HEK293 (cell line): ENCODE measurements around the gene ARMC3.
"Not testable (repeated sequence)": the region's sequence is repeated elsewhere in the genome, so short reads cannot be mapped to it uniquely, and the experiment has no call there.

Experiments
- CTCF ChIA-PET: fragments of 350-600 bp; formaldehyde crosslinking; extraction: SDS; loops from one replicate; lab custom pipeline; 2021; ENCODE audit warnings: antibody characterized with exemption; lab: Yijun Ruan, JAX
- POLR2A ChIA-PET: fragments of 300-600 bp; formaldehyde crosslinking; extraction: SDS; loops from one replicate; lab custom pipeline; 2020; ENCODE audit warnings: antibody characterized with exemption, inconsistent platforms; lab: Yijun Ruan, JAX
- H3K27ac ChIP-seq: fragments of 200-500 bp; sonication (Bioruptor generic); 2 replicates; pipeline ENCODE4 v1.5.1; 2014; ENCODE audit warnings: low read depth, low read length, control low read depth, inconsistent platforms; ENCODE audit errors: extremely low read depth
- H3K36me3 ChIP-seq, 2 experiments: fragments of 200-500 bp in 1 of 2; sonication (Bioruptor generic) in 1 of 2; 1 replicate in 1 of 2; 2 replicates in 1 of 2; pipeline ENCODE4 v1.5.1; 2014 to 2017; ENCODE audit warnings: inconsistent platforms in 2 of 2, low read length in 2 of 2; ENCODE audit not compliant: control insufficient read depth in 2 of 2, insufficient read depth in 1 of 2
- H3K4me1 ChIP-seq: fragments of 200-500 bp; sonication (Bioruptor generic); 2 replicates; pipeline ENCODE4 v1.5.1; 2014; ENCODE audit warnings: mild to moderate bottlenecking, low read length, inconsistent platforms; ENCODE audit not compliant: control insufficient read depth, insufficient read depth
- H3K4me3 ChIP-seq: 2 replicates; pipeline ENCODE4 v1.5.1; 2011; ENCODE audit warnings: low read depth, mild to moderate bottlenecking, control low read depth, low read length, moderate library complexity
- H3K9me3 ChIP-seq: fragments of 200-500 bp; sonication (Bioruptor generic); 2 replicates; pipeline ENCODE4 v1.5.1; 2014; ENCODE audit warnings: low read depth, low read length, inconsistent platforms; ENCODE audit not compliant: control insufficient read depth, insufficient read depth
- KLF16 ChIP-seq: fragments of 450-650 bp; formaldehyde crosslinking; IDR thresholded peaks from 2 replicates; pipeline ENCODE4 v1.5.1; 2017; ENCODE audit warnings: missing biosample characterization, missing genetic modification characterization
- PRDM1 ChIP-seq: fragments of 450-650 bp; formaldehyde crosslinking; IDR thresholded peaks from 2 replicates; pipeline ENCODE4; 2016; ENCODE audit warnings: missing biosample characterization, missing genetic modification characterization
- REPIN1 ChIP-seq: fragments of 450-650 bp; formaldehyde crosslinking; IDR thresholded peaks from 2 replicates; pipeline ENCODE4 v1.5.1; 2017; ENCODE audit warnings: missing biosample characterization, missing genetic modification characterization, low read depth
- SP3 ChIP-seq: fragments of 450-650 bp; formaldehyde crosslinking; IDR thresholded peaks from 2 replicates; pipeline ENCODE4 v1.5.1; 2016; ENCODE audit warnings: missing biosample characterization, missing genetic modification characterization
- SP7 ChIP-seq: fragments of 450-650 bp; formaldehyde crosslinking; IDR thresholded peaks from 2 replicates; pipeline ENCODE4 v1.5.1; 2016; ENCODE audit warnings: missing biosample characterization, missing genetic modification characterization
- ZNF10 ChIP-seq: fragments of 450-650 bp; formaldehyde crosslinking; IDR thresholded peaks from 2 replicates; pipeline ENCODE4 v1.5.1; 2017; ENCODE audit warnings: missing biosample characterization, missing genetic modification characterization
- ZNF112 ChIP-seq: fragments of 450-650 bp; formaldehyde crosslinking; IDR thresholded peaks from 2 replicates; pipeline ENCODE4 v1.5.0; 2017; ENCODE audit warnings: missing biosample characterization, missing genetic modification characterization
- ZNF133 ChIP-seq: fragments of 450-650 bp; formaldehyde crosslinking; IDR thresholded peaks from 2 replicates; pipeline ENCODE4 v1.5.1; 2016; ENCODE audit warnings: missing biosample characterization, missing genetic modification characterization
- ZNF239 ChIP-seq: fragments of 450-650 bp; formaldehyde crosslinking; IDR thresholded peaks from 2 replicates; pipeline ENCODE4 v1.5.1; 2016; ENCODE audit warnings: missing biosample characterization, missing genetic modification characterization
- ZNF324 ChIP-seq: fragments of 450-650 bp; formaldehyde crosslinking; IDR thresholded peaks from 2 replicates; pipeline ENCODE4 v1.5.1; 2016; ENCODE audit warnings: missing biosample characterization, missing genetic modification characterization
- ZNF37A ChIP-seq: fragments of 450-650 bp; IDR thresholded peaks from 2 replicates; pipeline ENCODE4 v1.5.1; 2018; ENCODE audit warnings: missing biosample characterization, missing genetic modification characterization
- ZNF426 ChIP-seq: fragments of 450-650 bp; formaldehyde crosslinking; IDR thresholded peaks from 2 replicates; pipeline ENCODE4 v1.5.1; 2017; ENCODE audit warnings: missing biosample characterization, missing genetic modification characterization, mild to moderate bottlenecking, inconsistent platforms, moderate library complexity
- ZNF48 ChIP-seq: fragments of 450-650 bp; formaldehyde crosslinking; IDR thresholded peaks from 2 replicates; pipeline ENCODE4 v1.5.1; 2016; ENCODE audit warnings: missing biosample characterization, missing genetic modification characterization
- ZNF558 ChIP-seq: fragments of 450-650 bp; formaldehyde crosslinking; IDR thresholded peaks from 2 replicates; pipeline ENCODE4 v1.5.1; 2016; ENCODE audit warnings: missing biosample characterization, missing genetic modification characterization
- ZNF596 ChIP-seq: fragments of 450-650 bp; IDR thresholded peaks from 2 replicates; pipeline ENCODE4 v1.5.0; 2018; ENCODE audit warnings: missing biosample characterization, mild to moderate bottlenecking, missing genetic modification characterization, moderate library complexity
- ZNF791 ChIP-seq: fragments of 450-650 bp; formaldehyde crosslinking; IDR thresholded peaks from 2 replicates; pipeline ENCODE4 v1.5.1; 2016; ENCODE audit warnings: missing biosample characterization, missing genetic modification characterization
- TF ChIP-seq, protein P1 (sequence below): fragments of 450-650 bp; formaldehyde crosslinking; IDR thresholded peaks from 2 replicates; pipeline ENCODE4 v1.5.1; 2016; ENCODE audit warnings: missing biosample characterization, missing genetic modification characterization
- TF ChIP-seq, protein P2 (sequence below): fragments of 450-650 bp; formaldehyde crosslinking; IDR thresholded peaks from 2 replicates; pipeline ENCODE4 v1.5.1; 2016; ENCODE audit warnings: missing biosample characterization, missing genetic modification characterization

ARMC3 gene

GRCh38 chr10:22899775-22900174, 28.1 kb upstream of the ARMC3 start:
- POLR2A ChIA-PET, result no interaction called here
- CTCF ChIA-PET, result interaction anchor here (0.7 kb wide), 2 partner anchors 77 to 153 kb away, joined by 3 to 4 read pairs; no protein-coding TSS in a partner anchor
- no peaks in the 10 kb centered on the region; the same call in 1 of the 2 replicates for H3K4me1 ChIP-seq
- H3K9me3 ChIP-seq, result no peaks in the 10 kb centered on the region
- no peak overlapping the region for H3K27ac ChIP-seq
- TF ChIP-seq ZNF10 (tag by site-specific recombination), result no peak
- no peak for TF ChIP-seq SP3
- TF ChIP-seq, protein P1, sequence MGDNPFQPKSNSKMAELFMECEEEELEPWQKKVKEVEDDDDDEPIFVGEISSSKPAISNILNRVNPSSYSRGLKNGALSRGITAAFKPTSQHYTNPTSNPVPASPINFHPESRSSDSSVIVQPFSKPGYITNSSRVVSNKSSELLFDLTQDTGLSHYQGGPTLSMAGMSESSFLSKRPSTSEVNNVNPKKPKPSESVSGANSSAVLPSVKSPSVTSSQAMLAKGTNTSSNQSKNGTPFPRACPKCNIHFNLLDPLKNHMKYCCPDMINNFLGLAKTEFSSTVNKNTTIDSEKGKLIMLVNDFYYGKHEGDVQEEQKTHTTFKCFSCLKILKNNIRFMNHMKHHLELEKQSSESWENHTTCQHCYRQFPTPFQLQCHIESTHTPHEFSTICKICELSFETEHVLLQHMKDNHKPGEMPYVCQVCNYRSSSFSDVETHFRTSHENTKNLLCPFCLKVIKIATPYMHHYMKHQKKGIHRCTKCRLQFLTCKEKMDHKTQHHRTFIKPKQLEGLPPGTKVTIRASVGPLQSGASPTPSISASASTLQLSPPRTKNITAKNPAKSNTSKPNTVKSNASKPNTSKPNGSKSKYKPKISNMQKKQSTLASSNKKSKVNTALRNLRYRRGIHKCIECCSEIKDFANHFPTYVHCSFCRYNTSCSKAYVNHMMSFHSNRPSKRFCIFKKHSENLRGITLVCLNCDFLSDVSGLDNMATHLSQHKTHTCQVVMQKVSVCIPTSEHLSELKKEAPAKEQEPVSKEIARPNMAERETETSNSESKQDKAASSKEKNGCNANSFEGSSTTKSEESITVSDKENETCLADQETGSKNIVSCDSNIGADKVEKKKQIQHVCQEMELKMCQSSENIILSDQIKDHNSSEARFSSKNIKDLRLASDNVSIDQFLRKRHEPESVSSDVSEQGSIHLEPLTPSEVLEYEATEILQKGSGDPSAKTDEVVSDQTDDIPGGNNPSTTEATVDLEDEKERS (tag by site-specific recombination), result no peak
- TF ChIP-seq, protein P2, sequence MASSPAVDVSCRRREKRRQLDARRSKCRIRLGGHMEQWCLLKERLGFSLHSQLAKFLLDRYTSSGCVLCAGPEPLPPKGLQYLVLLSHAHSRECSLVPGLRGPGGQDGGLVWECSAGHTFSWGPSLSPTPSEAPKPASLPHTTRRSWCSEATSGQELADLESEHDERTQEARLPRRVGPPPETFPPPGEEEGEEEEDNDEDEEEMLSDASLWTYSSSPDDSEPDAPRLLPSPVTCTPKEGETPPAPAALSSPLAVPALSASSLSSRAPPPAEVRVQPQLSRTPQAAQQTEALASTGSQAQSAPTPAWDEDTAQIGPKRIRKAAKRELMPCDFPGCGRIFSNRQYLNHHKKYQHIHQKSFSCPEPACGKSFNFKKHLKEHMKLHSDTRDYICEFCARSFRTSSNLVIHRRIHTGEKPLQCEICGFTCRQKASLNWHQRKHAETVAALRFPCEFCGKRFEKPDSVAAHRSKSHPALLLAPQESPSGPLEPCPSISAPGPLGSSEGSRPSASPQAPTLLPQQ (tag by site-specific recombination), result no peak
- no peak for TF ChIP-seq PRDM1 (tag by site-specific recombination)
- no peak for TF ChIP-seq ZNF426 (tag by site-specific recombination)
- TF ChIP-seq ZNF112 (tag by site-specific recombination), result no peak
- TF ChIP-seq ZNF558, result peak; percentile 91
- no peak overlapping the region for H3K4me3 ChIP-seq
- H3K36me3 ChIP-seq, result no peaks in the 10 kb centered on the region

- no peaks in the 10 kb centered on the region; the same call in 1 of the 2 replicates for H3K9me3 ChIP-seq
- ChIA-PET POLR2A (no interaction called here), CTCF (no interaction called here)
- H3K4me3 ChIP-seq, result no peak overlapping the region
- no peaks in the 10 kb centered on the region for H3K4me1 ChIP-seq
- no peaks in the 10 kb centered on the region for H3K36me3 ChIP-seq
- TF ChIP-seq KLF16 (tag by site-specific recombination), result no peak
- TF ChIP-seq ZNF10 (tag by site-specific recombination), result no peak
- no peak for TF ChIP-seq ZNF133
- TF ChIP-seq ZNF37A (tag by site-specific recombination), result no peak
- TF ChIP-seq, all 188 proteins: peak for 0
- H3K27ac ChIP-seq, result no peak overlapping the region
Observed at GRCh38 chr10:22900841-22901601, 26.8 kb upstream of the ARMC3 start.

DNA sequence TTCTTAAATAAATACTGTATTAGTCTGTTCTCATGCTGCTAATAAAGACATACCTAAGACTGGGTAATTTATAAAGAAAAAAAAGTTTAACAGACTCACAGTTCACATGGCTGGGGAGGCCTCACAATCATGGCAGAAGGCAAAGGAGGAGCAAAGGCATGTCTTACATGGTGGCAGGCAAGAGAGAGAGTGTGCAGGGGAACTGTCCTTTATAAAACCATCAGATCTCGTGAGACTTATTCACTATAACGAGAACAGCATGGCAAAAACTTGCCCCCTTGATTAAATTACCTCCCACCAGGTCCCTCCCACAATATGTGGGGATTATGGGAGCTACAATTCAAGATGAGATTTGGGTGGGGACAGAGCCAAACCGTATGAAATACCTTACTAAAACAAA, 25.7 kb upstream of the ARMC3 start:
- CTCF ChIA-PET, H3K27ac ChIP-seq, H3K4me3 ChIP-seq, H3K9me3 ChIP-seq, H3K36me3 ChIP-seq, POLR2A ChIA-PET, H3K4me1 ChIP-seq: not testable (repeated sequence)

DNA sequence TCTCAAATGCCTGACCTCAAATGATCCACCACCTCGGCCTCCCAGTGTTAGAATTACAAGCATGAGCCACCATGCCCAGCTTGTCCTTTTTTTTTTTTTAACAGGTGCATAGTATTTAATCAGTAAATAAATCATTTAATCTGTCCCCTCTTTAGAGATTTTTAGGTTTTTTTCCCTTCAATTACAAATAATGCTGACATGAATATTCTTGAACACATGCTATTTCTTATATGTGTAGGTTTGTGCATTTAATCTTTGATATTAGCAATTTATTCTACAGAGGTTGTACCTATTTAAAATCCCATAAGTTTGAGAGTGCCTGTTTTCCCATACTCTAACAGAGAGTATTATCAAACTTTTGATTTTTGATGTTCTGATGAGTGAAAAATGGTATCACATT, 24.2 kb upstream of the ARMC3 start:
- POLR2A ChIA-PET, result interaction anchor here (0.6 kb wide), 1 partner anchor 10 kb away, joined by 4 read pairs; no protein-coding TSS in a partner anchor
- H3K4me3 ChIP-seq, result no peak overlapping the region
- no peaks in the 10 kb centered on the region; the same call in none of the 2 replicates for H3K9me3 ChIP-seq
- no peak for TF ChIP-seq SP7
- TF ChIP-seq ZNF596 (tag by site-specific recombination), result no peak
- TF ChIP-seq ZNF324 (tag by site-specific recombination), result no peak
- no peak for TF ChIP-seq REPIN1 (tag by site-specific recombination)
- TF ChIP-seq ZNF791, result no peak
- TF ChIP-seq ZNF48 (tag by site-specific recombination), result no peak
- TF ChIP-seq ZNF239 (tag by site-specific recombination), result no peak
- TF ChIP-seq, all 188 proteins: peak for 0
- Histone ChIP-seq H3K27ac (no peak overlapping the region), H3K36me3 (no peaks in the 10 kb centered on the region), H3K4me1 (no peaks in the 10 kb centered on the region)
- CTCF ChIA-PET, result no interaction called here
